Upper lobe of left lung (tissue), 4 donors: ENCODE data around the gene LRP1B.

ENCODE experiments used
- EP300 ChIP-seq, 4 donors: sonication (generic); formaldehyde crosslinking; IDR thresholded peaks; one replicate each; pipeline ENCODE4 v1.5.1; 2017; ENCODE audit warnings: antibody characterized with exemption in 4 of 4, control low read depth in 2 of 4
- POLR2AphosphoS5 ChIP-seq, 2 donors: sonication (generic); formaldehyde crosslinking; IDR thresholded peaks; one replicate each; pipeline ENCODE4 v1.5.1; 2017; ENCODE audit warnings: antibody characterized with exemption in 2 of 2
- TF ChIP-seq, protein P1 (sequence below), 6 experiments: fragments of 450-650 bp in 4 of 6; fragments of 200-600 bp in 2 of 6; sonication (generic) in 2 of 6; IDR thresholded peaks; one replicate each; pipeline ENCODE4 v1.5.1; 2016 to 2019; ENCODE audit warnings: antibody characterized with exemption in 6 of 6

DNA sequence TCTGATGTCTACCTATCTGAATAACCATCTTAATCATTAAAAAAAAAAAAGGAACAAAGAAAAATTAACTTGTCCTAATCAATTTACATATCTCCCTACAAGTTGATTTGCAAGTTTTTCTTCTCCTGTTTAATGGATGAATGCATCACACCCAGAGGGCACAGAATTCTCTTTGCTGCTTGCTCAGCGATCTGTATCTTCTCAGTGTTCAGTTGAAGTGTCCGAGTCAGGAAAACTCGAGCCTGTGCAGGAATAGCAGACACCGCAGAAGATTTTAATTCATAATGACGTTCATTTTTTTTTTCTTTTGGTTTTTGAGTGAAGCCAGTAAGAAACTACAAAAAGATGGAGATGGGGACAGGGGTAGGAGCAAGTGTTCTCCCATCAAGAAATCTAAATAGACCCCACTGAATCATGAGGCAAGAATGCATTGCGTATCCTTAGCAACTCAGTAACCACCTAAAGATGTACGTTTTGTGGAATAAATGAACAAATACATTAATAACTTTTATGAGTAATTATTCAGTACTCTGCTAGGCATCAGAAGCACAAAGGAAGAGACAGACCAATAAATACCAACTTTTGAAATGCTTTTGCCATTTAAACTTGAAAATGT, 675.5 kb downstream of the LRP1B start:
- TF ChIP-seq, protein P1, sequence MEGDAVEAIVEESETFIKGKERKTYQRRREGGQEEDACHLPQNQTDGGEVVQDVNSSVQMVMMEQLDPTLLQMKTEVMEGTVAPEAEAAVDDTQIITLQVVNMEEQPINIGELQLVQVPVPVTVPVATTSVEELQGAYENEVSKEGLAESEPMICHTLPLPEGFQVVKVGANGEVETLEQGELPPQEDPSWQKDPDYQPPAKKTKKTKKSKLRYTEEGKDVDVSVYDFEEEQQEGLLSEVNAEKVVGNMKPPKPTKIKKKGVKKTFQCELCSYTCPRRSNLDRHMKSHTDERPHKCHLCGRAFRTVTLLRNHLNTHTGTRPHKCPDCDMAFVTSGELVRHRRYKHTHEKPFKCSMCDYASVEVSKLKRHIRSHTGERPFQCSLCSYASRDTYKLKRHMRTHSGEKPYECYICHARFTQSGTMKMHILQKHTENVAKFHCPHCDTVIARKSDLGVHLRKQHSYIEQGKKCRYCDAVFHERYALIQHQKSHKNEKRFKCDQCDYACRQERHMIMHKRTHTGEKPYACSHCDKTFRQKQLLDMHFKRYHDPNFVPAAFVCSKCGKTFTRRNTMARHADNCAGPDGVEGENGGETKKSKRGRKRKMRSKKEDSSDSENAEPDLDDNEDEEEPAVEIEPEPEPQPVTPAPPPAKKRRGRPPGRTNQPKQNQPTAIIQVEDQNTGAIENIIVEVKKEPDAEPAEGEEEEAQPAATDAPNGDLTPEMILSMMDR (IDR thresholded peaks at IDR 0.05), result no peak
- TF ChIP-seq POLR2AphosphoS5 (IDR thresholded peaks at IDR 0.05), result no peak
- no peak for TF ChIP-seq EP300 (IDR thresholded peaks at IDR 0.05)
